Suppressor macrophage (primary cell): ENCODE results near the gene RNF44.

Experiments used
- DNase-seq, 4 experiments: peaks; one replicate each; pipeline ENCODE4 v3.0.0-alpha.2; 2020 to 2022

Gene RNF44

DNA sequence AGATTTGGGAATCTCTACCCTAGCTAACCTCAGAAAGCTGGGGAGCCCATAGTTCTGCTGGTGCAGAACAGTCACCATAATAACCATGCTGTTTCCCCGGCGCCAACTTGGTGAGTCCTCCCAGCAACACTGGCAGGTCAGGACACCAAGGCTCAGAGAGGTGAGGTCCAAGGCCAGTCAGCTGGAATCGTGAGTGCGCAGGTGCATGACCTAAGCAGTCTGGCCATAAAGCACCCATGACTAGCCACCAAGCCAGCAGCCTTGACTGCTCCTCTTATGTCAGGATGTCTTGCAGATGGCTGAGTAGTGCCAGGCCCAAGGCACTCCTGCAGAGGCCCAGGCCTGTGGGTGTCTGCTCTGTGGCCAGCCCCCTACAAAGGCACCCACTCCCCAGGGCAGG is 2.6 kb downstream of the RNF44 start:
- DNase-seq: no peak

DNA sequence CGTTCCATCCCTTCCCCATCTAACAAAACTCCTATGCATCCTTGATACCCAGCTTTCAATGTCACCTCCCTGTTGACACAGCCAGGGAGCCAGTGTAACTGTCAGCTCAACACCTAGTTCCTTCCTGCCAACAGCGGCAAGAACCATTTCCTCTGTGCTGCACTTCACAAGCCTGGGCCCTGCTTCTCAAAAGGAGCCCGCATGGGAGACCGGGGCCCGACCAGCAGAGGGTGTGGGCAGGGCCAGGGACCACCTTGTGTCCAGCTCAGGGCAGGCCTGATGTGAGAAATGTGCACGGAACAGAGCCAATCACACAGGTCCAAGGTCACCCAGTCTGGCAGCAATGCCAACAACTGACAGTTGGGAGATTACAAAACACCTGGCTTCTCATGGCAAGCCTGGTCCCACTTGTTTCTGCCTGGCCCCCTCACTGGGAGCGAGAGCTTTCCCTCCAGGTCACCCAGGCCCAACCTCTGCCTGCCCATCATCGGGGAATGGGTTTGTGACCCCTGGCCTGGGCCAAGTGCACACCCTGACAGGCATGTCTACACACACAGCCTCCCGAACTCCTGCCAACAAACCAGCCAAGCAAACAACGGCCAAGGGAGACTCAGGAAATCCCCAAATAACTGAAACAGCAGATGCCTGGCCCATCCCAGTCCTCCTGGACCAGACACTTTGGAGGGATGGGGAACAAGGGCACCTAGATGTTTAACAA is 3.1 kb downstream of the RNF44 start:
- peak in 2 of 4 experiments; percentile 38 to 40 for DNase-seq

DNA sequence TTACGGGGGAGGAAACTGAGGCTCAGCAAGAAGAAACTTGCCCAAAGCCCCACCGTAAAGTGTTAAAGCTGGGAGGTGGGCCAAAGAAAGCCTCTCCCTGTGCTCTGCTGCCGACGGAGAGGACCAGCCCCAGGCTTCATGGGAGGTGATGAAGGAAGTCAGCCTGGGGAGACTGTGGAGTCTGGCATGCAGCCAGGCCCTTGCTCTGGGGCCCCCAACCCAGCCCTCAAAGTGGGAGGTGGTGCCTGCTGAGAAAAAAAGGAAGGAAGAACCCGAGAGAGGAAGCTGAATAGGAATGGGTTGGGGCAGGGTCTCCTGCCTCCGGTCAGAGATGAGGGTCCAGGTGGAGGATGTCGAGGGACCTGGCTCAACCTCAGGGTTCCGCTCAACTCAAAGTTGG is 3.8 kb downstream of the RNF44 start:
- DNase-seq: peak; percentile 33 to 78 (median 64)

DNA sequence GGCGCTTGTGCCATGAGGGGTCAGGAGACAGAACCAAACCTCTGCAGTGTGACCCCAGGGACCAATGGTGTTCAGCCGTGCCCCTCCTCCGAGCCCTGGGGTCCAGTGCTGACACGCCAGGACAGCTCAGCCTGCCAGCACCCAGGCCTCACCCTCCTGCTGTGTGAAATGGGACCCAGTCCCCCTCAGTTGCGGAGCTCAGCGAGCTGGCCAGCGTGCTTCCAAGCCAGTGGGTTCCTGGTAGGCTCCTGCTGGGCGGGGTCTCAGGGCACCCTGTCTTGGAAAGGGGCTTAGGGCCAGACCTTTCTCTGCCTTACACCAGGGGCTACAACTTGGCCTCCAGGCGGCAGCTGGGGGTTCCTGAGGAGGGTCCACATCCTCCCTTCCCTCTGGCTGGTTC is 4.4 kb downstream of the RNF44 start:
- DNase-seq: no peak

DNA sequence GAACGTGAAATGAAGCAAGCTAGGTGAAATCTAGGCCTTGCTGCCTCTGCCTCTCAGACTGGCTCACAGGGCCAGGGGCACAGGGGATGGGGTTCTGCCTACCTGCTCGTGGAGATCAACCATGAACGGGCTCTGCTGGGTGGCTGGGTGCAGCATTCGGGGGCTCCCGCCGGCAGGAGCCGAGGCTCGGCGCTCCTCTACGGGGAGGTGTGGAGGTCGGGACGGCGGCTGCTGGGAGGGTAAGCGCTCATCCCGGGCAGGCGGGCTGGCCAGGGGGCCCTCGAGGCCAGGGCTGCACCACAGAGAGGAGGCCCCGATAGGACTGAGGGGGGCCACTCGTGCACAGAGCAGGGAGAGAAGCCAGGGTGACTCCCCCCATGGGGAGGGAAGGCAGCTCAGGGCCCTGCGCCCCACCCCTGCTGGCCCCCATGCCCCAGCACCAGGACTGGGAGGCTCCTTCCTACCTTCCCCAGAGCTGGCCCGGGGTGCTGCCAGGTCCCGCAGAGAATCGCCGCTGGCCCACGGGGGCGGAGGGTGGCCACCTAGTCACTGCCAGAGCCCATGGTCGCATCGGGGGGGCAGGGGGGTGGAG is 5.2 kb downstream of the RNF44 start:
- DNase-seq: no peak

DNA sequence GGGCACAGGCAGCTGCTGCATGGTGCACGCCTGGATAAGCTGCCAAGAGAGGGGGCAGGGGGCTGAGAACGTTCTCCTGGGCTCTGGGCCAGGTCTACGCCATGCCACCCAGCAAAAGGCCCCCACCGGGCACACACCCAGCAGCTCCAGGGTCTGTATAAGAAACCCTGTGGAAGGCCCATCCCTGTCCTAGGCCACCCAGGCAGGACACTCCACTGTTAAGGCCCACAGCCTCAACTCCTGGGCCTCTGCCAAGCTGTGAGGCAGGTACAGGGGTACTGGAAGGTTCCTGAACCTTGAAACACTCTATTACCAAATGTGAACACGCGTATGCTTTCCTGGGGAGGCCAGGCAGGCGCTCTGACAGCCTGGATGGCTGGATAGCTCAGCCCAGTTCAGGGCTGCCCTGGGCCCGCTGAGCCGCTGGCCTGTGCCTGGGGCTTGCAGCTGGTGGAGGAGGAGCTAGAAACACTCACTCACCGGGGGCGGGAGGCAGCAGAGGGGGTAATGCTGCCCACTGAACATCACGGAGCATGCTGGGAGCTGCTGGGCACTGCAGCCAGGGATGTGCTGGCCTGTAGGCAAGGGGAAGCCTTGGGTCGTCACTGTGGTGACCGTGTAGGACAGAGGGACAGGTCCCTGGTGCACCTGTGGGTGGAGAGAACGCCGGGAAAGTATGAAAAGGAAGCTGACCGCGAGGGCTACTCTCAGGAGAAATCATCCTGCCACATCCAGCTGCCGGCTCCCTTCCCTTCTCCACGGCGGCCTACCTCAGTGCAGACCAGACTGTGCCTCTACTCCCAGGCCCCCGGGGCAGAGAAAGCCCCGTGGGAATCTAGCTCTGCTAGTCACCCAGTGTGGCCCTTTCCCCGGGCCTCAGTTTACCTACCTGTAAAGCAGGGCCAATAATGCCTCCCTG is 6.0 kb downstream of the RNF44 start:
- DNase-seq: peak in 1 of 4 experiments; percentile 19

DNA sequence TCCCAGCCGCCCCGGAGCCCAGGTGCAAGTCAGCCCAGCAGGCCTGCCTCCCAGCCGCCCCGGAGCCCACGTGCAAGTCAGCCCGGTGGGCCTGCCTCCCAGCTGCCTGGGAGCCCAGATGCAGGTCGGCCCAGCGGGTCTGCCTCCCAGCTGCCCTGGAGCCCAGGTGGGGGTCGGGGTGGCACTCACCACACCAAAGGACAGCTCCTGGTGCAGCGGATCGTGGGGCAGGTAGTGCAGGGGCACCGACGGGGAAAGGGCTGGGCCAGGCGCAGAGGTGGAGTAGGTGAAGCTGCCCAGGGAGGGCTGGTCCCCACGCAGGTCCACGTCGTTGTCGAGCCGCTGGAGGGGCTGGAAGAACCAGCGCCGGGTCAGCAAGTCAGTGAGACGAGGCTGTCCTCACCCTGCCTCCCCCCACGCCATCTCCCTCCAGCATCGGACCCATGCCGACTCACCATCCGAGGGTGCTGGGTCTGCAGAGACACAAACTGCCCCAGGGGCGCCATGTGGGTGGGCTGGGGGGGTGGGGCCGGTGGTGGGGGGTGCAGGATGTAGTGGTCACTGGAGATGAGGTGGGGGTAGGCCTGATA is 6.7 kb downstream of the RNF44 start:
- no peak for DNase-seq

DNA sequence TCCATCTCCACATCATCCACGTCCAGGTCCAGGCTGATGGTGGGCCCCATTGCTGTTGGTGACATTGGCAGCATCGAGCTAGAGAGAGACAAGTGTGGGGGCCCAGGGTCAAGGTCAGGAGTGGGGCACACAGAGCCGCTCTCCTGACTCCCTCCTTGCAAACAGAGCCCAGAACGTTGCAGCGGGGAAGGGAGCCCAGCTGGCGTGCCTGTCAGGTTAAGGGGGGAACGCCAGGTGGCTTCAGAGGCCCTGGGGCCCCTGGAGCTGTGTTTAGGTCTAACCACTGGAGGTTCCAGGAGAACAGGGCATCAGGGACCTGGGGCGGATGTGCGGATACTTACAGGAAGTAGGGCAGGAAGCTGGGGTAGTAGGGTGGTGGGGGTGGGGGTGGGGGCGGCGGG is 7.5 kb downstream of the RNF44 start:
- DNase-seq: no peak

DNA sequence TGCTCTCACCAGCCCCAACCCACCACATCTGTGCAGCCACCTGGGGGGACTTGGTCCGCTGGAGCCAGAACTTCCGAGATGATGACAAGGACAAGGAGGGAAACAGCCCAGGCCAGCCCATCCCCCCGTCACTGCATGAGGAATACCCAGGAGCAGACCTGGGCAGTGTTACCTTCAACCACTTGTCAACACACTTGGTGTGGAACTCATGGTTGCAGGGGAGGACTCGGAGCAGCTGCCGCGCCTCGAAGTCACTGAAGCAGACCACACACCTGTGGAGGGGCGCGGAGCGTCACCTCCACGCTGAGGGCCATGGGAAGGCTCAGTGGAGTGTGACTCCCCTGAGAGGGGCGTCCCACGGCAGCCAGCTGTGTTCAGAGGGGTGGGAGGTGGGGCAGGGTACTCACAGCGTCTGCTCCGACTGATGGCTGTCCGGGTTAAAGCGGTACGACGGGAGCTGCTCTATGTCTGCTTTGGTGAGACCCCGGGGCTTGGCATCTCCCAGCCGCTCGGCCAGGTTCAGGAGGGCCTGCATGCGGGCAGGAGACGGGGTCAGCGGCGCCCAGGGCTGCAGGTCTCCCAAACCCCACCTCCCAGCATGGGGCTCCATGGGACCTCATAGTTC is 8.0 kb downstream of the RNF44 start:
- DNase-seq: no peak

DNA sequence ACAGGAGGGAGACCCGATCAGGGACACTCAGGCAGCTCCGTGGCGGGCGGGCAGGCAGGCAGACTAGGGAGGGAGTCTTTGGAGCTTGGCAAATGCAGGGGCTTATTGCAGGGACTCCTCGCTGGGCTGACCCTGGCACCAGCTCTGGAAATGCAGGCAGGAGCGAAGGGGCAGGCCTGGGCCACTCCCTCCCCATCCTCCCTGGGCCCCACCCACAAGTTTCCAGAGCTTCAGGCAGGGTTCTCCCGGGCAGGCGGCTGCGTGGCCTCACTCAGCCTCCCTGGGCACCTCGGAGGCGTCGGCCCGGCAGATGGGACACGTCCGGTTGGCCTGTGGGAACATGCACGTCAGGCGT is 8.5 kb downstream of the RNF44 start:
- DNase-seq: no peak

DNA sequence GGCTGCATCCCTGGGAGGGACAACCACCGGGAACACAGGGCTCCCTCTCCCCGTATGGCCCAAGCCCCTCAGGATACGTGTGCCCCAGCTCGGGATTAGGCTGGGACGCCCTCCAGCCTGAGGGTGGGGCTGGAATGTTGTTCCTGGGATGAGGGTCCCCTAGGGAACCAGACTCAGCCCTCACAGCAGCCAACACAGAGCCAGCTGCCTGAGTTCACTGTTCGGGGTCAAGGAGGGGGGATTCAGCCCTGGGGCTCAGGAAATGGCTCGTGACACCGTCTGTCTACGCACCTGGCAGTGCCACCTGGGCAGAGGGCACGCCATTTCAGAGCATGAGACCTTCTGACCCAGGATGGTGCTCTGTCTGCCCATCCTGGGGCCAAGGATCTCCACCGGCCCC is 8.9 kb downstream of the RNF44 start:
- DNase-seq: no peak

DNA sequence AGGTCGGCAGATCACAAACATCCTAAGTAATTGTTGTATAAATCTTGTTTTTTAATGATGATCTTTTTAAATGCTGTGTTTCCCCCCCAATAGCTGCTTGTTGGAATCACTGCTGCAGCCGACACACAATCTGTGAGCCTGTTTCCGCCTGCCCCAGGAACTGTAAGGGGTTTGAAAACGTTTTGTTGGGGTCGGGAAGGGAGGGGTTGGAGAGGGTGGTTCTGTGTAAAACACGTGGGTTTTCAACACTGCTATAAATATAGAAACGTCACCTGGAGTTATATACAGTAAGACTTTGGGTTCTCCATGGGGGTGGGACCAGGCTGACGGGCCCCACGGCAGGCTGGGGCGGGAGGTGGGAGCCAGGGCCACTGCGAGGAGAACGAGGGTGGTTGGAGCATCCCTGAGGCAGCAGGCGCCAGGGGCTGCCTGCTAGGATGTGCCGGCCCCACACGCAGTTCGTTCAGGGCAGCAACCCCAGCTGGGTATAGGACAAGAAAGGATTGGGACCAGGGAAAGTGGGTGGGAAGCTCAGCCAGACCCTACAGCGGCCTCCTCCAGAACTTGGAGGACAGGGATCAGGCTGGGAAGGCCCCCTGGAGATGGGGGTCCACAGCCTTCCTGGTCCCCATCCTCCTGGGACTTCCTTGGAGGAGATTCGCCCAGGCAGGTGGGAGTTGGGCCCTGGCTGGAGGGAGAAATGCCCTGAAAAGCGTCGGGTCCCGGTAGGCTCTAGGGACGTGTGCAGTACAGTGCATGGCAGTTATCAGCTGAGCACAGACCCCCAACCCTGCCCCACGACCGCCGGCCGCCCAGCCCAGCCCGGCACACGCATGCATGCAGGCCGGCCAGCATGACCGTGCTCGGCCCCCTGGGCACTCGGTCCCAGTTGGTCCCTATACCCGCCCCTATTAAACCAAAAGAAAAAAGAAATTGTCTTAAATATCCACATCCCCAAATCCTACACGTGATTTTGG is 9.7 kb downstream of the RNF44 start:
- DNase-seq: no peak

DNA sequence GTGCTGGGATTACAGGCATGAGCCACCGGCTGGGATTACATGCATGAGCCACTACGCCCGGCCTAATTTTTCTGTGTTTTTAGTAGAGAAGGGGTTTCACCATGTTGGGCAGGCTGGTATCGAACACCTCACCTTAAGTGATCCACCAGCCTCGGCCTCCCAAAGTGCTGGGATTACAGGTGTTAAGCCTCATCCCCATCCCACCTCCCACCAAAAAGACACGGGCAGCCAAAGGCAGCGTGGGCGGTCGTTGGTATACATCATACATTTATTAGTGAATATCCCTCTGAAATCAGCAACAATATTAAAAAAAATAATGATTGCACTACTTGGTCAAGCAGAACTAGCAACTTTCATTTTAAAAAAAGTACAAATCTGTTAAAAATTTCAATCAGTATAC is 10.7 kb downstream of the RNF44 start:
- DNase-seq: no peak

DNA sequence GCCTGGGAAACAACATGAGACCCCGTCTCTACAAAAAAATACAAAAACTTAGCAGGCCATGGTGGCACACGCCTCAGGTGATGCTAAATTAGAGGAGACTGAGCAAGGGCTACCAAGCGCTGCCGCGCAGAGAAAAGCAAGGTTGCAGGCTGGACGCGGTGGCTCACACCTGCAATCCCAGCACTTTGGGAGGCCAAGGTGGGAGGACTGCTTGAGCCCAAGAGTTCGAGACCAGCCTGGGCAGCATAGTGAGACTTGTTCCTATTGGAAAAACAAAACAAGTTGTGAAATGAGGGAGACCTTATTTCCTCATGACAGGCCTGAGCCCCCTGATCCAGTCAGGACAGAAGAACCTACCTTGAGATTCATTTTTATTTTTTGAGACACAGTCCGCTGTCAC is 11.5 kb downstream of the RNF44 start:
- no peak for DNase-seq

DNA sequence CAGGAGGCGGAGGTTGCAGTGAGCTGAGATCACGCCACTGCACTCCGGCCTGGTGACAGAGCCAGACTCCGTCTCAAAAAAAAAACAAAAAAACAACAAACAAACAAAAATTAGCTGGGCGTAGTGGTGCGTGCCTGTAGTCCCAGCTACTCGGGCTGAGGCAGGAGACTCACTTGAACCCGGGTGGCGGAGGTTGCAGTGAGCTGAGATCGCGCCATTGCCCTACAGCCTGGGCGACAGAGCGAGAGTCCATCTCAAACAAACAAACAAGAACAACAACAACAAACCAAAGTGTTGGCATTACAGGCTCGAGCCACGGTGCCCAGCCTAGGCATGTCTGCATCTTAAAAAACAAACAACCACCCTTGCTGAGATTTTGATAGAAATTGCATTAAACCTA is 12.2 kb downstream of the RNF44 start:
- DNase-seq: no peak

DNA sequence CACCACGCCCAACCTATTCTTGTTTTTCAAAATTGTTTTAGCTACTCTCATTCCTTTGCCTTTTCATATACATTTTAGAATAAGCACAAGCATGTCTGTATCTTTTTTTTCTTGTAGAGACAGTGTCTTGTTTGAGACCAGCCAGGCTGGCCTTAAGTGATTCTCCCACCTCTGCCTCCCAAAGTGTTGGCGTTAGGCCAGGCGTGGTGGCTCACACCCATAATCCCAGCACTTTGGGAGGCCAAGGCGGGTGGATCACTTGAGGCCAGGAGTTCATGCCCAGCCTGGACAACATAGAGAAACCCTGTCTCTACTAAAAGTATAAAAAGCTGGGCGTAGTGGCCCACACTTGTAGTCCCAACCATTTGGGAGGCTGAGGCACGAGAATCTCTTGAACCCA is 13.1 kb downstream of the RNF44 start:
- DNase-seq: no peak

DNA sequence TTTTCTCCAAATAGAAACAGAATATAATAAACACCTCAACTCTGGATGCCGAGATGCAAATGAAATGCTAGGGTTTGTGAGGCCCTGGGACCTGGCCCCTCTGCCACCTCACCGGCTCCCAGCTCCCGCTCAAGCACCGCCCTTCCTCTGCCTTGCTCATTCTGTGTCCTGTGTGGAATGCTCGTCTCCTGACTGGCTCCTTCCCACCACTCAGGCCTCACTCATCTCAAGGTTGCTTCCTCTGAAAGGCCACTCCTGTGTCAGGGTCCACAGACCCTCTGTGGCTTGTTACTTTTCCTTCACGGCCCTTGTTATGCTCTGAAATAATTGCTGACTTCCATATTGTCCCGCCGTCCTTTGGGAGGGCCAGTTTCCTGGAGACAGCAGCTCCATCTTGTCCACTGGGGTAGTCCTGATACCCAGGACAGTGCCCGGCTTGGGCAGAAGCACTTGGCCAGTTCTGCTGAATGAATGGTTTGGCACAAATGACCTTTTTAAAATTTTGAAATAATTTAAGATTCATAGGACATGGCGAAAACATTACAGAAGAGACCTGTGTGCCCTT is 15.4 kb downstream of the RNF44 start:
- no peak for DNase-seq

DNA sequence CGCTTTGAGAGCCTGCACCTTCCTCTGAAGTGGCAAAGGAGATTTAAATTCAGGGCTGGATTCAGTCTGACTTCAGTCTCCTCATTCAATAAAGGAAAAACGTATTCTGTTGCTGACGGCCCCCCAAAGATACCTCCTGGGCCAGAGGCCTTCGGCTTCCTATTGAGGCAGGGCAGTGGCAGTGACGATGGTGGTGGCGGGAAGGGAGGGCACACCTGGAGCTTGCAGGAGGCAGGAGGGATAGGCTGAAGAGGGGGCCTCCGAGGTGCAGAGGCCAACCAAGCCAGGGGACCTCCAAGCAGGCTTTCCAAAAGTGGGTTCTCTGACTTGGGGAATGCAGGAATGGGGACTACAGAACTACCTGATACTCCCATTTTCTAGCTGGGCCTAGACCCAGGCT is 15.9 kb downstream of the RNF44 start:
- no peak for DNase-seq

DNA sequence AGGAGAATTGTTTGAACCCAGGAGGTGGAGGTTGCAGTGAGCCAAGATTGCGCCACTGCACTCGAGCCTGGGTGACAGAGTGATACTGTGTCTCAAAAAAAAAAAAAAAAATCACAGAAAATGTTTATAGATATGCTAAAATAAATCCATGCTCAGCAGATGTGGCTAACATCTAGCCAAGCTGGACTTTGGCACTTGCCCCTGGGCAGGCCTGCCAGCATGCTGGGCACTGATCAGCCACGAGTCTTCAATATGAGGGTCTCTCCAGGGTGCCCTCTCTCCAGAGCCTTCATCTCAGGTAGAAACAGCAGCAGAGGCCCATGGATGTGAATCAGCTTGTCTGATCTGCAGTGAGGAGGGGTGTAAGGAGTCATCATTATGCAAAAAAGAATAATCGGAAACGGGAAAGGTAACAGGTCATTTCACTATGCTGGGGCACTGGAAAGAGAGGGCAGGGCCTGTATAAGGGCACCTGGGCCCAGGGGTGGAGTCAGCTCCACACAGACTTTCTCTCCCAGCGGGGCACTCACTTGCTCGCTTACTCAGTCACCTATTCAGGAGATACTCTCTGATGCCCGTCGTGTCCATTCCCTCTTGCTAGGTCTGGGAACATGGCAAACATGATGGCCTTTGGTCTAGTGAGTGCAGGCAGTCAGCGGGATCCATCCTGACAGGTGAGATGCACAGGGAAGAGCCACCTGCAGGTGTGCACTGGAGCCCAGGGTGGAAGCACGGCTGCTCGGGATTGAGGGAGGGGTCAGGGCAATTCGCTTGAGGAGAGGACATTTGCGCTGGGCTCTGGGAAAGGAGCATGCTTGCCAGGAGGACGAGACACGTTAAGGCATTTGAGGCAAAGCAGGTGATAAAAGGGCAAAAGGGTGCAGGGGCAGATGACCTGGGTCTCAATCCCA is 17.1 kb downstream of the RNF44 start:
- no peak for DNase-seq

DNA sequence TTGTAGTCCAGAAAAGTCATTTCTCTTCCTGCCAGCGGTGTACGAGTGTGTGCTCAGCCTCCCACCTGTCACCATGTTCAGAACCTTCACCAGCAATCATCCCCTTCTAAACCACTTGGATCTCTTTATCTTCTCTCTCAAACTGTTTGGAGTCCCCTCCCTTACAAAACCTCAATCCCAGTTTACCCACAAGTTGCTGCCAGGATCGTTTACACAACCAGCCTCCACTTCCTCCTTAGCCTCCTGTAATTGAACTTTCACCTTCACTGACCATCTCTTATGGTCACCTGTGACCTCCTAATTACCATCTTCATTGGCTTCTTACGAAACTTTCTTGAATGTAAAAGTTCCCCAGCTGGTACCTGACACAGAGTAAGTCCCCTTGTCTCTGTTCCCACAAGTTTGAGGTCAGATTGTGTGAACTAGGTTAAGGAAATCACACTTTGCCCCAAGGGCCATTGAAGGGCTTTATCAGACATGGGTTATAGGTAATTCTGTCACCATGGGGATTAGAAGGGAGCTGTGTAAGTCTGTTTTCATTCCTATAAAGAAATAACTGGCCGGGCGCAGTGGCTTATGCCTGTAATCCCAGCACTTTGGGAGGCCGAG is 20.0 kb downstream of the RNF44 start:
- no peak for DNase-seq
